Measurements from ENCODE around the gene CCDC170.

Gene CCDC170

DNA sequence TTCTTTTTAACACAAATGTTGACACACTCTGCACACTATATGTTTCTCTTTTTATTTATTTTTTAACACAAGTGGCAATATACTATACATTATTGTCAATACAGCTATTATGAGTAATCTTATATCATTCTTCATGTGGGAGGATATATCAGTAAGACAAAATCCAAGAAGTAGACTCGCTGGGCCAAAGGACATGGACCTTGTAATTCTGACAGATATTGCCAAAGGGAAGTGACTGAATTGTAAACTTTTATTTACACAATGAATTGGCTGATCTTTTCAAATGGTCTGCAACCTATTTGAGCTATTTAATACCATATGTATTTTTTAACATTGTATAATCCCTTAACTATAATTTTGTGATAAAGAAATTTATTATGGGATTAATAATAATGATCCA is 56.0 kb downstream of the CCDC170 start:
- no peak for DNase-seq

DNA sequence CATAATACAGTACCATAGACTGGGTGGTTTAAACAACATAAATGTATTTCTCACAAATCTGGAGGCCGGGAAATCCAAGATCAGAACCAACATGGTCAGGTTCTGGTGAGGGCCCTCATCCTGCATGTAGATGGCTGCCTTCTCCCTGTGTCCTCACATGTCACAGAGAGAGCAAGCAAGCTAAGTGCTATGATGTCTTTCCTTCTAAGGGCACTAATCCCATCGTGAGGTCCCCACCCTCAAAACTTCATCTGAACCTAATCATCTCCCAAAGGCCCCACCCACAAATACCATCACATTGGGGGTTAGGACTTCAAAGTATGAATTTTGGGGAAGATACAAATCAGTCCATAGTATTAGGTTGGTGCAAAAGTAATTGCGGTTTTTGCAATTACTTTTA is 56.8 kb downstream of the CCDC170 start:
- no peak for DNase-seq

DNA sequence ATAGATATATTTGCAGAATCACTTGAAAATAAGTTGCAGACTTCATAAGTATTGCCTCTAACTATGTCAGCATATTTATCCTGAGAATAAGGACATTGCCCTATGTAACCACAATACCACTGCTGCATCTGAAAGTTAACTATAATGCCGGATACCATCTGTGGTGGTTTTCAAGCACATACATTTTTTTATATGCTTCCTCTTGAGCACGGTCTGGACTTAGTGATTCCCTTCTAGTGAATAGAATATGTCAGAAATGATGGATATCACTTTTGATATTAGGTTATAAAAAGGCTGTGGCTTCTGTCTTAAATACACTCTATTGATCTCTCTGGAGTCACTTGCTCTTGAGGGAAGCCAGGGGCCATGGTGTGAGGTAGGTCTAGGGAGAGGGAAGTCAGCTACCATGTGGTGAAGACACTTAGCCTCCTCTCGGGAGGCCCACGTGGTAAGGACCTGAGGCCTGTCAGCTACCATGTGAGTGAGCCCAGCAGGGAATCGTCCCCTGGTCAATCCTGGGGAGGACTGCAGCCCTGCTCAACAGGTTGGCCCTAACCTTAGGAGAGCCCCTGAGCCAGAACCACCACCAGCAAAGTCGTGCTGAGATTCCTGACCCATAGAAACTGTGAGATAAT is 57.5 kb downstream of the CCDC170 start:
- no peak for DNase-seq

DNA sequence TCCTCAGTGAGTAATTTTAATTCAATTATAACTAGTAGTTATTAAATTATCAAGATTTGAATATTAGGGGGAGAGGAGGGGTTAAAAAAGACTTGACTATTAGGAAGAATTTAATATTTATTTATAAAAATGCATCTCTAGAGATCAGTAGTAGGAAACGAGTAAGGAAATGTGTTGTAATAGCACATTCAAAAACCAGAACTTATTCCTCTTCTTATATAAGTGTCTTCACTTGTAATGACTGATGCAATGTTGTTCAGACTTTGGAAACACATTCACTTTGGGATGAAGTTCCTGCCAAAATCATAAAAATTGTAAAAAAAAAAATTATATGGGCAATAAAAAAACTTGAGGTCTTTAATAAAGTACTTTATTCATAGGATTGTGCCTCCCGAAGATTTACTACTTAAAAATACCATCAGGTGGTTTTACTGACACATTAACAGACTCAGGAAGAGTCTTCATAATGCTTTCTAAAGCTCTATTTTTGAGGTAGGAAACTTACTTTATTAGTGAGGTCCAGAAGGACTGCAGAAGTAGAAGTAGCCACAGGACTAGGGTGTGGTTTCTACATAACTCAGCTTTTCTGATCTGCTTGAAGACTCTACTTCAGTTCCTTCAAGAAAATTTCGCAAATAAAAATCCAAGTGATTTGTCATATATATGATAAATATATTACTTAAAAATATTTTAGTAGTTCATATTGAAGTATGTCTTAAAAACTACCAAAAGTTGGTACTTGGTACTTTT is 59.8 kb downstream of the CCDC170 start:
- peak; percentile 5 for DNase-seq

DNA sequence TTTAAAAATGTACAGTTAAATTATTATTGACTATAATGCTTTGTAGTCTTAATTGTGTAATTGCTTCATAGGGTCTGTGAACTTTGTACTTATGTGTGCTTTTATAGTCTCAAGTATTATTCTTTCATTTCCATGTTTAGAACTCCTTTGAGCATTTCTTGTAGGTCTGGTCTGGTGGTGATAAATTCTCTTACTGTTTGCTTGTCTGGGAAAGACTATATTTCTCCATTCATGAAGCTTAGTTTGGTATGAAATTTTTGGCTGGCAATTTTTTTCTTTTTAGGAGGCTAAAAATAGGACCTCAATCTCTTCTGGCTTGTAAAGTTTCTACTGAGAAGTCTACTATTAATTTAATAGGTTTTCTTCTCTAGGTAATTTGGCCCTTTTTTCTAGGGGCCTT is 67.4 kb downstream of the CCDC170 start:
- DNase-seq = no peak

DNA sequence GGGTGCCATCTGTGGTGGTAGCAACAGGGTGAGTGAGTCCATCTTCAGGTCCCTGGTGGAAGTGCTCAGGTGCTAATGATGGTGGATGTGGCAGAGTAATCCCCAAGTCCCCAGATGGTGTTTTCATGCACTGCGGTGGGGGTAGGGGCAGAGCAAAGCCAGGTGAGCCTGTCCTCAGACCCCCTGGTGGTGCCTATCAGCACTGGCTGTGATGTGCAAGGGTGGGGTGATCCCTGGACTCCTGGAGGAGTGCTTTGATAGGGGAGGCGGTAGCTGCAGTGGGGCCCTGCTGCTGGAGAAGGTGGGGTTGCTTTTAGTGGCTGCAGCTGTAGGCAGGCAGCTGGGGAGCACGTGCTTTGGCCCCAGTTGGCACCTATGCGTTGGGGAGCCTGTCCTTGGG is 70.8 kb downstream of the CCDC170 start:
- no peak for DNase-seq

DNA sequence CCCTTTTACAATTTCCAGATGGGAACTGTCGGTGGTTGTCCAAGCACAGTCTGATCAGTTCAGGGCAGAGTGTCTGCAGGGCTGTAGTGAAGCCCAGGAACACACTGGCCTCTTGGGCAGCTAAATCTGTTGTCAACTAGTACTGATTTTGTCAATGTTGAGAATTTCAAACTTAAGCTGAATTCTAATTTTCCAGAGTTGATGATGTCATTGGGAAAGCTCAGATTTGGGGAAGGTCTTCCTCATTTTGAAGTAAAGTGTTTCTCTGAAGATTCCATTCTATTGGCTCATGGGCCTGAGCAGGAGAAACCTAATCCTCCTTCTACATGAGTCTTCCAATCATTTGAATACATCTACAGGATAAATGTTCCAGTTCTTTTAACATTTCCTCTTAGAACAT is 72.1 kb downstream of the CCDC170 start:
- DNase-seq = no peak

DNA sequence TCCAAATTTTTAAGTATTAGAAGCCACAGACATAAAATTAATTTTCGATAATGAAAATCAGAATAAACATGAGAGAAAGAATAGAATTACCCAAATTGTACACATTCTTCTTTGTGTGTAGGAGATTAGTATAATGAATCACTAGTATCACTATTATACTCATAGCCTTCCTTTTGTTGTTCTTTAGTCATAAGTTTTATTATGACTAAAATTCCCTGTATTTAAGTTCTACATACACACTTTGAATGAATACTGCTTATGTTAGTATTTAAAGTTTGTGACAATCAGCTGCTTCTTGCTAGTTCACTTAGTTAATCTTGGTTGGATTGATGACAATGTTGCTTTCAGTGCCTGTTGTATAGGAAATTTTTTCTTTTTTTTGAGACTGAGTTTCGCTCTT is 72.7 kb downstream of the CCDC170 start:
- no peak for DNase-seq

DNA sequence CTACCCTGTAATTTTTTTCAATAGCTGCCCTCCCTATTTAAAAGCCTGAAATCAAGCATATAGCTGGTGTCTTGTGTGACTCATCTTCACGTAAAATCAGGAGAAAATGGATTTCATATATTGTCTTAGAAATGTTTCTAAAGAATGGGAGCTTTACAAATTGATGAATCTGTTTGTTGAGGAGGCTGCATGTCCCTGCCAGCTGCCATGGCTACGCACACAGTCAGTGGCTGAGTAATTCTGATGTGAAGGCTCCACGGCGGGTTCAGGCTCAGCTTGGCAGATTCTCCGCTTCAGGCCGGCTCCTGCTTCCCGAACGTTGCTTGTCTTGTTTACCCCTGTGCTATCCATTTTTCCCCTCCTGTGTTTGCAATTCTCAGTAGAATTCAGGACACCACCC is 82.8 kb downstream of the CCDC170 start:
- no peak for DNase-seq

DNA sequence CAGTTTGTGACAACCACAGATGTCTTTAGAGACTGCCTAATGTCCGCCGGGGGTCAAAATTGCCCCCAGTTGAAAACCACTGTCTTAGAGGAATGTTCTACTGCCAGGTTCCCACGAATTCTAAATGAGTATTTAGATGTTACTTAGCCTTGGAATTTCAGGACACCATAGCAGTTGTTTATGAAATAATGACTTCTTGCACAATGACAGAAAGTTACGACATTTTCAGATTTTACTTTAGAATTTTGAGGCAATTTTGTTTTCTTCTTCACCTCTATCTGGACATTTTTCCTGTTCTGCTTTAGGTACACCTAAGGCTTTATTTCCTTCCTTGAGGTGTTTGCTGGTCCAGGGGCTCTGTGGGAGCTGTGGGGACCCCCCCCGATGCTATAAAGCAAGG is 83.4 kb downstream of the CCDC170 start:
- DNase-seq = no peak

DNA sequence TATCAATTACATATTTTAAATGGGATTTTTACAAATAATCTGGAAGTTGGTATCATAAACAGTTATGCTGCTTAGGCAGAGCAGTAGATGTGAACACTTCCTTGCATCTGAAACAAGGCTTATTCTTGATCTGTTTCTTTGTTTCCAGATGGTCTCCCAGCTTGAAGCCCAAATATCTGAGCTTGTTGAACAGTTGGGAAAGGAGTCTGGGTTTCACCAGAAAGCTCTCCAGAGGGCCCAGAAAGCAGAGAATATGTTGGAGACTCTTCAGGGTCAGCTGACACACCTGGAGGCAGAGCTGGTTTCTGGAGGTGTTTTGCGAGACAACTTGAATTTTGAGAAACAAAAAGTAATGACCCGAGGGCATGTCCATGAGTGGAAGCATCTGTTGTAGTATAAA is 91.9 kb downstream of the CCDC170 start:
- DNase-seq = no peak

DNA sequence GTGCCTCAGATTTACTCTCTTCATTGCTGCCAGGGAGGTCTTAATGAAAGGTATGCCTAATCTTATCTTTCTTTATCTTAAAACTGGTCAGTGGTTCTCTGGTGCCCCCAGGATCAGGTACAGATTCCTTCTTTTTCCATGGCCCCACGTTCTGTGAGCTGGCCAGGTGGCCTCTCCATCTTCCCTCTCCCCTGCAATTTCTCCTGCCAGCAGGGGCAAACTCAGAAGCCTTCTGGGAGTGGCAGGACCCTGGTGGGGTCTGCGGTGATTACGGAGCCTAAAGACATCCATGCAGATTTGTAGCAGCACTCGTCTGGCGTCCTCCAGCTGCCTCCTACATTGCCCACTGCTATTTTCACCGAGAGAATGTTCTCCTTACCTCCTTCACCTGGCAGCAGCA is 95.8 kb downstream of the CCDC170 start:
- DNase-seq = no peak

DNA sequence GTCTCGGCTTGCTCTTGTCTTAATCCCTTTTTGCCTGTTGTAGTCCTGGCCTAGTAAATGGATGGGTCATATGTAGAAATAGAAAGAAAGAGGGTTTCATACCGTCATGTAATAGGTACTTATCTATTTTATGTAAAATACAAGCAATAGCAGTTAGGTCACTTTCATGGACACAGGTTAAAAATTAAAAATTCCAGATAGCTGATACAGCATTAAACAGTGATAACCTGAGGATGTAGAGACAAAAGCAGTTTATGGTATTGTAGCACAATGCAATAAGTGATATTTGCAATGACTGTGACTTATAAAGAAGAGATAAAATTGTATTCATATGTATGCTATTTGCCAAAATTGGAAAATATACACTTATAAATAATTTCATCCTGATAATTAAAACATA is 96.9 kb downstream of the CCDC170 start:
- DNase-seq = no peak

DNA sequence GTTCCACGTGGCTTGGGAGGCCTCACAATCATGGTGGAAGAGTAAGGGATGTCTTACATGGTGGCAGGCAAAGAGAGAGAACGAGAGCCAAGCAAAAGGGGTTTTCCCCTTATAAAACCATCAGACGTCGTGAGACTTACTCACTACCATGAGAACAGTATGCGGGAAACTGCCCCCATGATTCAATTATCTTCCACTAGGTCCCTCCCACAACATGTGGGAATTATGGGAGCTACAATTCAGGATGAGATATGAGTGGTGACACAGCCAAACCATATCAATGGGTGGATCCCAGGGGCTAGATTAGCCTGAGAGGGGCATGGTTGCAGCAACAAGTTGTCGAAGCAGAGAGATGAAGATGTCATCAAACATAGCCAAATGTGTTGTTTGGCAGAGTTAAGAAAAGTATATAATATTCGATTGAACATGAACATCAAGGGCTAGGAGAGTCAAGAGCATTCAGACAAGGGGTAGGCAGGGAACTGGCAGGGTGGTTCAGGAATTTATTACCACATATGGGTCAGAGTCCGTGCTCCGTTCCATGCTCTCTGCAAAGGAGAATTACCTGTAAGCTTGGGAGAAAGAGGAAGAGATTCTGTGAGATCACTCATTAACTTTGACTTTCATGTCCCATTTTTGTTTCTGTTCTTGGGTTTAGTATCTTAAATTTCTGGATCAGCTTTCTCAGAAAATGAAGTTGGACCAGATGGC is 98.8 kb downstream of the CCDC170 start:
- no peak for DNase-seq

DNA sequence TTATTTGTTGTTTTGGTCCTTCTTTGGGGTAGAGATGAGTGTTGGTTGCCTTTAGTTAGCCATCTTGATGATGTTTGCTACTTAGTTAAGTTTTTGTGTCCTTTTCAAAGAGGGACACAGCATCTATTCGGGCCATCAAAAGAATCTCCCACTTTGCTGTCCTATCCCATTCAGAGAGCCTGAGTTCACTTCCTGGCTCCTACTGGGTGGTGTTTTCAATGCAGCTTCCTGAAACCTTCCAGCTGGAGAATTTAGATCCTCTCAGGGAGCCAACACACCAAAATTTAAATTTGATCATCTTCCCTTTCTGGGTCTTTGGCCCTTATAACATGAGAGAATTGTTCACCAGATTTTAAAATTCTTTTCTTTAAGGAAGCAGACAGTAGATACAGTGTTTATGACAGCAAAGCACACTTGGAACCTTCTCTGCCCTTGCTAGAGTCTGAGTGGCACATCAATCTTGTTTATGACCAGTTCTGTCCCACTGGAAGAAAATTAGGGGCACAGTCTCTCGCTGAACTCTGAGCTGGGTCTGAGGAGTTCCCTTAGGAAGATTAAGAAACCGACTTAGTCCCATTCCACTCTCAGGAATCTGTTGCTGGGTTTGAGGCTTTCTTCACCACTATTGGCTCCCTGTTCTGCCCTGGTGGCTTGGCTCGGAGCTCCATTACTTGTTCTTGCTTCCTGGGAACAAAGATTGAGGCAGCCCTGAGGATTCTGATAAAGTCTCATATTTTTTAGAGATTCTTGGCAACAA is 115.5 kb downstream of the CCDC170 start:
- DNase-seq = no peak

DNA sequence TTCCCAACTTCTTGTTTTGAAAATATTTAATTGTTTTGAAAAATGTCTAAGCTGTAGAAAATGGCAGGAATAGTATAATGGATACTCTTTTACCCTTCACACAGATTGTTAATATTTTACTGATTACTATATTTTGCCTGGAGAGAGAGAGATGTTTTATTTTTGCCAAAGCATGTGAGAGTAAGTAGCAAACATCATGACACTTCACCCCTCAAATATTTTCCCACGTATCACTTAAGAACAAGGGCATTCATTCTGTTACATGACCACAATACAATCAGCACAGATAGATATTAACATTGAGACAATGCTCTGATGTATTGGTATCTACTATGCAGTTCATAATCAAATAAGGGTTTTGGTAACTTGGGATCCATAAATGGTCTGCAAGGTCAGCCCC is 116.5 kb downstream of the CCDC170 start:
- DNase-seq = no peak

DNA sequence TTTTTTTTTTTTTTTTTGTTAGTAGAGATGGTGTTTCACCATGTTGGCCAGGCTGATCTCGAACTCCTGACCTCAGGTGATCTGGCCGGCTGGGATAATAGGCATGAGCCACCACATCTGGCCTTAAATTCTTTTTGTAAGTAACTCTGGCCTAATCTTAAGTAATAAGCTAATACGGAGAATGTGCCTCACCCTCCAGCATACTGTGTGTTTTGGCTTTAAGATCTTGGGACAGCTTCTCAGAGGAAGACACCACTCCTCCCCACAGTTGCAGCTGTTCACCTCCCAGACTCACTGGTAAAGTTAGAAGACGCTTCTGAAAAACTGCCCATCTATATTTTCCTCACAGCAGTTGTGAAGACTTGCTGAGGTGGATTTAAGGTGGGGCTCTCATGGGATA is 120.8 kb downstream of the CCDC170 start:
- no peak for DNase-seq

DNA sequence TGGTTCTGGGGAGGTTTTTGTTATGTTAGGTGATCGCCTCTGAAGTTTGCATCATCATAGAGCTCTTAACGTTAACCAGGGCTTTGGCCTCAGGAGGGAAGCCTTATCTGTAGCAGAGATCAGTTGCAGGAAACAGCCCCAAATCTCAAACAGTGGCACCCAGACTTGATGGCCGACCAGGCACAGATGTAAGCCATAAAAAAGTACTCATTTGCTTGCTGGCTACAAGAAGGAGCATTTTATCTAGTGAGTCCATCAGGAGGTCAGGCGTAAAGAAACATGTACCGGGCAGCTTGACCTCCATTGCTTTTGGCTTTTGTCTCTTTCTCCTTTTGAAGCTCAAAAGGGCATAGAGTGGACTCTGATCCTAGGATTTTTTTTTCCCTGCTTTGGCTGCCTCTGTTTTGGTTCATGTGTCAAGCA is 122.3 kb downstream of the CCDC170 start:
- no peak for DNase-seq

DNA sequence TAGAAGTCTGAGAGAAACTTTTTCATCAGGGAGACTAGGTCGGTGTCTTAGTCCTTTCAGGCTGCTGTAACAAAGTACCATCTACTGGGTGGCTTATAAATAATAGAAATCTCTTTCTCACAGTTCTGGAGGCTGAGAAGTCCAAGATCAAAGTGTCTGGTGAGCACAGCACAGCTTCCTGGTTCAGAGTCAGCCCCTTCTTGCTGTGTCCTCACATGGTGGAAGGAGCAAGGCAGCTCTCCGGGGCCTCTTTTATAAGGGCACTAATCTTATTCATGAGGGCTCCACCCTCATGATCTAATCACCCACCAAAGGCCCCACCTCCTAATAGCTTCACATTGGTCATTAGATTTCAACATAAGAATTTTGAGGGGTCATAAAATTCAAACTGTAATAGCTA is 122.8 kb downstream of the CCDC170 start:
- DNase-seq = no peak

DNA sequence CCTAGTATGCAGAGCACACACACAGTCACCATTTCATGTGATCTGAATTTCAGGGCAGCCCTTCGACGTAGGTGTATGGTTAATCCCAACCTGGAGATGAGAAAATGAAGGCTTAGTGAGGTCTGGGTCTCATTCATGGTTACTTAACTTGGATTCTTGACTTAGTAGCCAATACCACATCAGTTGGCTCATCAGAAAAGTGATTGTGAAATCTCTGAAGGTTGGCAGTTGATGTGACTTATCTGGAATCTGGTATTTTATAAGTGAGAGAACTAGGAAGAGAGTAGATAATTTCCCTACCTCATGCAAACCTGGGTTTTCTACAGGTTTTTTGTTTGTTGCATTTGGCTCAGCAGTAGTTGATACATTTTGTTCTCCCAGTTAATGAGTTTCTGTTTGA is 123.7 kb downstream of the CCDC170 start:
- DNase-seq = no peak

DNA sequence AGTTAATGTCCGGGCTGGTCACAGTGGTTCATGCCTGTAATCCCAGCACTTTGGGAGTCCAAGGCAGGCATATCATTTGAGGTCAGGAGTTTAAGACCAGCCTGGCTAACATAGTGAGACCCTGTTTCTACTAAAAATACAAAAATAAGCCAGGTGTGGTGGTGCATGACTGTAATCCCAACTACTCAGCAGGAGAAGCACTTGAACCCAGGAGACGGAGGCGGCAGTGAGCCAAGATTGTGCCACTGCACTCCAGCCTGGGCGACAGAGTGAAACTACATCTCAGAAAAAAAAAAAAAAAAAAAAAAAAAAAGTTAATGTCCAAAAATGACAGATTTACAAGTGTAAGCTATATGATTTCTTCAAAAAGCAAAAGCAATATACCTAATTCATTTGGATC is 124.9 kb downstream of the CCDC170 start:
- DNase-seq = no peak

DNA sequence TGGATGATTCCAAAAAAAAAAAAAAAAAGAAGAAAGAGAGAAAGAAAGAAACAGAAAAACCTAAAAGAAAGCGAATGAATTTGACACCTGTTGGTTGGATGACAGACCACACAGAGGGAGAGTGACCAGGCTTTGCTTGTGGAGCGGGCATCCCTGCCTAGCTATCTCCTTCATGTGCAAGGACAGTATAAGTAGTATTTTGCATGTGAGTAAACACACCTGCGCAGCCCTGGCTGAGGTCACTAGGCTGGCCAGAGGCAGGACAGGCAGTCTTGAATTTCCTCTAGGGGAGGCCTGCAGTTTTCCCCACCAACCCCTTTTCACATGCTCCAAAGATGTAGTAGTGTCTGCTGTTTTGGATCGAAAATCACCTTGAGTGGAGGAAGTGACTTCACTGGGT is 126.4 kb downstream of the CCDC170 start:
- no peak for DNase-seq

DNA sequence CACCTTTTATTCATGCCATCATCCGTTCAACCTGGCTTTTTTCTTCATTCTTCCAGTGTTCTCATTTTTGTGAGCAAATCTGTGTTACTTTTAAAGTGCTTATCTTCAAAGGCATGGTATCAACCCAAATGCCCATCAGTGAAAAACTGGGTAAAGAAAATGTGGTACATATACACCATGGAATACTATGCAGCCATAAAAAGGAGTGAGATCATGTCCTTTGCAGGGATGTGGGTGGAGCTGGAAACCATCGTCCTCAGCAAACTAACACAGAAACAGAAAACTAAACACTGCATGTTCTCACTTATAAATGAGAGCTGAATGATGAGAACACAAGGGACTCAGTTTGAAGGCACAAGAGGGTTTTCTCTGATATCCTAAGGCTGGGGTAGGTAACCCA is 130.3 kb downstream of the CCDC170 start:
- no peak for DNase-seq

DNA sequence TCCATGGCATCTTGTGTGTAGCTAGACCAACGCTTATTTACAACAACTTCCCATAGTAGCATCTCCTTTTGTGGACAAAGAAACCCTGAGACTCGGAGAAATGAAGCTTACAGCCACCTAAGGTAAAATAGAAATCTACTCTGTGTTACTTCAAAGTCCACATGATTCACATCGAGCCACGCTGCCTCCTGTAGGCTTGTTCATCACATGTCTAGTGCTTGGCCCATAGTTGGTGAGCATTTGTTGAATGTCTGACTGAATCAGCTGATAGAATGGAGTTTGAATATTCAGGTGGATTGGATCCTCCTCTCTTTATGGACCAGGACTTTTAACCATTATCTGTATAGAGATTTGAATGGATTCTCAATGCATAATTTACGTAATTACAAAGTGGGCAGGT is 130.7 kb downstream of the CCDC170 start:
- DNase-seq = no peak
